ENCODE results near the gene KCNJ9. TPM values are rescaled to one million over a fixed set of nuclear protein-coding genes. Genes with fewer than 3 reads are reported as not detected.

The KCNJ9 gene
- polyA plus RNA-seq, 4 donors = 0.11 to 0.29 (median 0.15) TPM

Other genes with a start within 250 kb of the KCNJ9 start
- gene VSIG8, start 218.9 kb upstream of the KCNJ9 start, polyA plus RNA-seq (ENCODE audit: insufficient read length in 4 of 4) = under 1 TPM in 3 of 4 donors, not detected in 1; 0.11 to 0.76 (median 0.32) TPM
- 1 to 10 TPM in 3 of 4 donors, under 1 TPM in 1; 0.38 to 4.1 (median 2.8) TPM for gene CFAP45, start 181.4 kb upstream of the KCNJ9 start, polyA plus RNA-seq (ENCODE audit: insufficient read length in 4 of 4)
- gene TAGLN2, start 156.0 kb upstream of the KCNJ9 start, polyA plus RNA-seq (ENCODE audit: insufficient read length in 4 of 4) = 100 to 1,000 TPM; 118 to 147 (median 142) TPM
- 10 to 100 TPM in 3 of 4 donors, 1 to 10 TPM in 1; 8.1 to 25.4 (median 13.2) TPM for gene IGSF9, start 135.9 kb upstream of the KCNJ9 start, polyA plus RNA-seq (ENCODE audit: insufficient read length in 4 of 4)
- not detected for gene SLAMF9, start 127.3 kb upstream of the KCNJ9 start, polyA plus RNA-seq (ENCODE audit: insufficient read length in 4 of 4)
- 10 to 100 TPM in 3 of 4 donors, 1 to 10 TPM in 1; 8.5 to 13.9 (median 13.2) TPM for gene PIGM, start 49.5 kb upstream of the KCNJ9 start, polyA plus RNA-seq (ENCODE audit: insufficient read length in 4 of 4)
- 10 to 100 TPM in 3 of 4 donors, 1 to 10 TPM in 1; 1.0 to 29.7 (median 25.0) TPM for gene KCNJ10, start 11.4 kb upstream of the KCNJ9 start, polyA plus RNA-seq (ENCODE audit: insufficient read length in 4 of 4)
- gene IGSF8, start 17.1 kb downstream of the KCNJ9 start, polyA plus RNA-seq (ENCODE audit: insufficient read length in 4 of 4) = 10 to 100 TPM; 18.3 to 40.3 (median 28.7) TPM
- 1 to 10 TPM; 5.0 to 5.7 (median 5.5) TPM for gene ATP1A2, start 34.2 kb downstream of the KCNJ9 start, polyA plus RNA-seq (ENCODE audit: insufficient read length in 4 of 4)
- gene ATP1A4, start 70.1 kb downstream of the KCNJ9 start, polyA plus RNA-seq (ENCODE audit: insufficient read length in 4 of 4) = 1 to 10 TPM in 1 of 4 donors, under 1 TPM in 2, not detected in 1; 0.12 to 1.6 (median 0.37) TPM
- under 1 TPM; 0.17 to 0.68 (median 0.34) TPM for gene CASQ1, start 109.0 kb downstream of the KCNJ9 start, polyA plus RNA-seq (ENCODE audit: insufficient read length in 4 of 4)
- 100 to 1,000 TPM in 3 of 4 donors, 10 to 100 TPM in 1; 91.6 to 142 (median 122) TPM for gene PEA15, start 123.8 kb downstream of the KCNJ9 start, polyA plus RNA-seq (ENCODE audit: insufficient read length in 4 of 4)
- gene DCAF8, start 181.0 kb downstream of the KCNJ9 start, polyA plus RNA-seq (ENCODE audit: insufficient read length in 4 of 4) = 100 to 1,000 TPM; 133 to 272 (median 213) TPM
- gene PEX19, start 203.6 kb downstream of the KCNJ9 start, polyA plus RNA-seq (ENCODE audit: insufficient read length in 4 of 4) = 10 to 100 TPM; 63.4 to 90.0 (median 85.5) TPM